Inferior parietal cortex (tissue), 1 donor: Measurements from ENCODE around the gene CCNJ.
"Not testable (repeated sequence)": the region's sequence is repeated elsewhere in the genome, so short reads cannot be mapped to it uniquely, and the experiment has no call there.

Experiments
- DNase-seq: peaks from one replicate; pipeline ENCODE4 v3.0.0-alpha.2; 2016; ENCODE audit errors: extremely low spot score

The CCNJ gene, protein sequence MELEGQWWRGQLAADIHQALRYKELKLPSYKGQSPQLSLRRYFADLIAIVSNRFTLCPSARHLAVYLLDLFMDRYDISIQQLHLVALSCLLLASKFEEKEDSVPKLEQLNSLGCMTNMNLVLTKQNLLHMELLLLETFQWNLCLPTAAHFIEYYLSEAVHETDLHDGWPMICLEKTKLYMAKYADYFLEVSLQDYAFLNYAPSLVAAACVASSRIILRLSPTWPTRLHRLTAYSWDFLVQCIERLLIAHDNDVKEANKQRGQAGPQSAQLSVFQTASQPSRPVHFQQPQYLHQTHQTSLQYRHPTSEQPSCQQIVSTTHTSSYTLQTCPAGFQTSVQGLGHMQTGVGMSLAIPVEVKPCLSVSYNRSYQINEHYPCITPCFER

DNA sequence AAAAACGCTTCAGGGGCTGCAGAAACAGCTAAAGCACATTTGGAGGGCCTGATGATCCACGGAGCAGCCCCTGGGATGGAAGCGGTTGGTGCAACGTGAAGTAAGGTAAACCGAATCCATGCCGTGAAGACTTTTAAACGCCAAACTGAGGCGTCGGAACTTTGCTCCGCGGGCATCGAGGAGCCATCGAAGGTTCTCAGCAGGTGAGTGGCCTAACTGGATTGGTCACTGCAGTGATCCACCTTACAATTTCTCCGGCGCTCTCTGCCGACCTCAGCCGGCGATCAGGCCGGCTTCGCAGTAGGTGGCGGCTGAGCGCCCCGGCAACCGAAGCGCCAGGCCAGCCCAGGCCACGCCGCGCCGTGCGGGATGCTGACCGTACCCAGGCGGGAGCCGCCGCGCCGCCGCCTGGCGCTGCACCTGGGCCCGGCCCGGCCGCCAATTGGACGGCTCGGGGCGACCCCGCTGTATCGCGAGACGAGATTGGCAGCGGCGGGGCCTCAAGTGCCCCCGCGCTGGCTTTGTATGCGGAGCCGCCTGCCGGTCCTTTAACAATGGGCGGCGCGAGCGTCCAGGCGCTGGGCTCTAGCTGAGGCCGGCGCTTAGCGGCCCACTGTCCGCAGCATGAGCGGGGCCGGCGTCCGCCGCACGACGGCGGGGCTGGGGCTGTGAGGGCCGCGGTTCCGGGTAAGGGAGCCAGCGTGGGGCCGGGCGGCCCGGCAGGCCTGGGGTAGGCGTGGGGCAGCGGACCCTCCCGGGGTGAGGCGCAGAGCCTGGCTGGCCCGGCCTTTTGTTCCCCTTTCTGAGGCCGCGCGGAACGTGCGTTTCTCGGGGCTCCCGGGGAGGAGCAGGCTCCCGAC is at the start of gene CCNJ:
CCNJ (plus strand) TSS at position 551 of the 860 bp plus-strand sequence. CDS start 811 bp downstream, outside the sequence.
- DNase-seq: peak; percentile 87

DNA sequence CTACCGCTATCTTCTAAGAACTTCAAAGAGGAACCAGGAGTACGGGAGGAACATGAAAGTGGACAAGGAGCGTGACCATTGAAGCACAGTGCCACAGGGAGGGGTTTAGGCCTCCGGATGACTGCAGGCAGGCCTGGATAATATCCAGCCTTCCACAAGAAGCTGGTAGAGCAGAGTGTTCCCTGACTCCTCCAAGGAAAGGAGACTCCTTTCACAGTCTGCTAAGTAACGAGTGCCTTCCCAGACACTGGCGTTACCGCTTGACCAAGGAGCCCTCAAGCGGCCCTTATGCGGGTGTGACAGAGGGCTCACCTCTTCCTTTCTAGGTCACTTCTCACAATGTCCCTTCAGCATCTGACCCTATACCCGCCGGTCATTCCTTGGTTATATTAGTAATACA is 49.0 kb upstream of the CCNJ start:
- DNase-seq: not testable (repeated sequence)

DNA sequence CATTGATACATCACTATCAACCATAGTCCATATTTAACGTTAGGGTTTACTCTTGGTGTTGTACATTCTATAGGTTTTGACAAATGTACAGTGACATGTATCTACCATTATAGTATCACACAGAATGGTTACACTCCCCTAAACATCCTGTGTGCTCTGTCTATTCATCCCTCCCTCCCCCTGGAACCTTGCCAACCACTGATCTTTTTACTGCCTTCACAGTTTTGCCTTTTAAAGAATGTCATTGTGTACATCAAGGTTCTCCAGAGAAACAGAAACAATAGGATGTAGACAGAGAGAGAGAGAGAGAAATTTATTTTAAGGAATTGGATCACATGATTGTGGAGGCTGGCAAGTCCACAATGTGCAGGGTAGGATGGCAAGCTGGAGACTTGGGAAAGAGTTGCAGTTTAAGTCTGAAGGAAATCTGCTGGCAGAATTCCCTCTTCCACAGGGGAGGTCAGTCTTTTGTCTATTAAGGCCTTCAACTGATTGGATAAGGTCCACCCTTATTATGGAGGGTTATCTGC is 45.1 kb upstream of the CCNJ start:
- DNase-seq: no peak

DNA sequence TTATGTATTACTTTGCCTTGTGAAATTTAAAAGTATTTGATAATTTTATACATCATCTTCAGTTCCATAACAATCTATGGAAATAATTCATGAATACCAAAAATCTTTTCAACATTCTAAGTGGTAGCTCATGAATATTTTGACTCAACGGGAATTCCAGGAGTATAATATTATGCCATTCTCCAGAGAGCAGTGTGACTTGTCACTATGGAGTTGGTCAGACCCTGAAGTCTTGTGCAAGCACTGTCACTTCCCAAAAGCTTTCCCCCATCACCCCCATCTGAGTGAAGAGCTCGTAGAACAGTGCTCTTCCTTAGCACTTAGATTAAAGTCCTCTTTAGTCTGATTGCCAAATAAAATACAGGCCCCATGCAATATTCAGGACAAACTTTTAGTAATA is 29.4 kb upstream of the CCNJ start:
- no peak for DNase-seq

DNA sequence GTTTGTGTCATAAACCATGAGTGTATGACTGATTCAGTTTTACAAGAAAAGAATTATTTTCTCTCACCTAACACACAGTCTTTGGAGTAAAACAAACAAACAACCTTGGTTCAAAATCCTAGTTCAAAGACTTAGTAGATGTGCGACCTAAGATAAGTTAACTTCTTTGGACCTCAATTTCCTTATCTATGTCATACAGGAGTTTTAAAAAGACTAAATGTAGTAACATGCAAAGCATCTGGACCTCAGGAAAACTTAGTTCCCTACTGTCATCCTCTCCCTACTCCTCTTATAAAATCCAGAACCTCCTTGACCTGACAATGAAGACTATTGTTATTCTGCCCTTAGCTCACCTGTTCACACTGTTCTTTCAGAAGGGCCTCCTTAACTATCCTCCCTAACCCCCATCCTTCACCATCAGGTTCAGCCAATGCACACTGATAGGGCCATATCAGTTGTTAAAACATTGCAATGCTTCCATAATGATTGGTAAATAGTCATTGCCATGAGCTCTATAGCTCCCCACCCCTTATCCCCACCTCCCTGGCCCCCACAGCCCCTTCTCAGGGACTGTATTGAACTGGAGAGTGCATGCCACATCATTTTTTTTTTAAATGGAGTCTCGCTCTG is 28.8 kb upstream of the CCNJ start:
- DNase-seq: no peak

DNA sequence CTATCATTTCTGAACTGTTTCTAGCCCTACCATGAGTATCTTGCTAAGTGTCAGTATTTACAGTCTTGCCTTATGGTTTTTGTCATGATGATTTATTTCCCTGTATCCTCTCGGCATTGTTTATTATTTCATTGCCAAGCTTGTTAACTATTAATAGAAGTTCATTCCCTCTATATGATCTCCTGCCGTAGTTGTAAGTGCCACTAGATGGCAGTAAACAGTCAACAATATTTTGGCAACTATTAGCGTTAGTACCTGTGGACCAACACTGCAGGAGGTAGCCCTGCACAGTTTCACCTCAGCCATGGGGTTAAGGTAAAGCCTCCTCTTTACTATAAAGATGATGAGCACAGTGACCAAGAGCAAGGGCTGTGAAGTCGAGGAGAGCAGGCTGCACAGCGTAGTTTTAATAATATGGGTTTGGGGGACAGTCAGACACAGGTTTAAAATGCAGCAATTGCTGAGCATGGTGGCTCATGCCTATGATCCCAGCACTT is 26.1 kb upstream of the CCNJ start:
- peak; percentile 73 for DNase-seq

DNA sequence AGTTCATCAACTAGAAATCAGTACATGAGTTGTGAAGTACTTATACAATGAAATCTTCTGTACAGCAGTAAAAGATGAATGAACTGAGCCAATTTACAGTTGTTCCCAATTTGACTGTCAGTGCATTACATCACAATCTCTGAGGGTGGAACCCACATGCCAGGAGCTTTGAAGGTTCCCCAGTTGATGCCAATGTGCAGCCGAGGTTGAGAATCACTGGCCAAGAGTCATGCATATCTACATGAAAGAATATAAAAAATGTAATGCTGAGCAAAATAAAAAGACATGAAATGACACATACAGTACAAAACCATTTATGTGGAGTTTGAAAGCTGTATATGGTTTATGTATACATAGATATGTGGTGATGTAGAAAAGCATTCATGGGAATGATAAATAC is 22.1 kb upstream of the CCNJ start:
- no peak for DNase-seq

DNA sequence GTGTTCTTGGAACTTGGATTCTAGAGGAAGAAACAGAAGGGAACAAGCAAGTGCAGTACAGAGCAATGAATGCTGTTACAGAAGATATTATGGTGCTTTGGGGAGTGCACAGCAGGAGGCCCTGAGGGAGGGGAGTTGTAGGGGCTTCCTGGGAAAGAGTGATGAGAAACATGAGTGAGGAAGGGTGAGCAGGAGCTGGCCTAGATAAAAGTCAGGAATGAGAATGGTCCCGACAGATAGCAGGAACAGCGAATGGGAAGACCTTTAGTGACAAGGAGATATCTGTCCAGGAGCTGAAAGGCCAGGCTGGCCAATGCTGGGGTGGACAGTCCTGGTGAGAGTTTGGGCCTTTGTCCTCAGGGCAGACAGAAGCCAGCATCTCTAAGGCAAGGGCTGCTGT is 20.6 kb upstream of the CCNJ start:
- DNase-seq: no peak

DNA sequence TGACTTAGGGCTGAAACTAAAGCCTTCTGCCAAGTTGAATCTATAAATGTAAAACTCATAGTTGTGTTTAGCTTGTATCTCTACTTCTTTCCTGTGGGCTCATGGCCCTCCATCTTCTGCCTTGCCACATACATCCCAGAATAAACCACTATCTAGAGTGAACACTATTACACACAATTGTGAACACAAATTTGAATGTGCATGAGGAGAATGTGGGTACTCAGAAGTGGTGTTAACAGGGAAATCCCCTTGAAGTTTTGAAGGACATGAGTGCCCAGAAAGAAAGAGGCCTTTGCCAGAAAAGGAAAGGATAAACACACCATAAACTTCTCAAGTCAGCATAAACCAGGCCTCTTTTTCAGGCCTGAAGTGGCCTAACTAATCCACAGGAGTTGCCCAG is 20.2 kb upstream of the CCNJ start:
- no peak for DNase-seq

DNA sequence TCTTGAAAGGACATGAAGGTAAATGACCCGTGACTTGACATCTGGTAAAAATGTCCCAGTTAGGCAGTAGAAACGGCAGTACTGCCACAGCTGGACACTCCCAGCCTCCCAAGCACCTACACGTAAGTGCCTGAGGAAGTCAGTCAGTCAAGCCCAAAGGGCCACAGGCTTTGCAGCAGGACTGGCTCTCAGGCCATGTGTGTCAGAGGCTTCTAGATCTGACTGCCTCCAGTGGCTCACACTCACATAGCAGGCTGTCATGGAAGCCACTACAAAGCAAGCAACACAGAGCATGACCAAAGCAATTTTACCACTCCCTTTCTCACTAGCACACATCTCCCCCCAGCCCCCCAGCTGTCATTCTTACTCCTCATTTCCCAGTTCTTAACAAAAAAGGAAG is 17.8 kb upstream of the CCNJ start:
- no peak for DNase-seq

DNA sequence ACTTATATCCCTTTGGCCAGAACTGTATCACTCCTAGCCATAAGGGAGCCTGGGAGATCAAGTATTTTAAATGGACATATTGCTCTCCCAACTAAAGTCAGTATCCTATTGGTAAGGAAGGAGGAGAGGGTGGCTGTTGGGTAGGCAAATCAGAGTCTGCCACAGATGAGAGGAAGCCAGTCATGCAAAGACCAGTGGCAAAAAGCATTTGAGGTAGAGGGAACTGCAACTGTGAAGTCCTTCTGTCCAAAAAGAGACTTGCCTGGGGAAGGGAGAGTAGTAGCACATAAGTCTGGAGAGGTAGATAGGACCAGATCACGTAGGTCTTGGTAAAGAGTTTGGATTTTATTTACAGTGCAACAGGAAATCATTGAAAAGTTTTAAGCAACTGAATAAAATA is 8.8 kb upstream of the CCNJ start:
- DNase-seq: no peak

DNA sequence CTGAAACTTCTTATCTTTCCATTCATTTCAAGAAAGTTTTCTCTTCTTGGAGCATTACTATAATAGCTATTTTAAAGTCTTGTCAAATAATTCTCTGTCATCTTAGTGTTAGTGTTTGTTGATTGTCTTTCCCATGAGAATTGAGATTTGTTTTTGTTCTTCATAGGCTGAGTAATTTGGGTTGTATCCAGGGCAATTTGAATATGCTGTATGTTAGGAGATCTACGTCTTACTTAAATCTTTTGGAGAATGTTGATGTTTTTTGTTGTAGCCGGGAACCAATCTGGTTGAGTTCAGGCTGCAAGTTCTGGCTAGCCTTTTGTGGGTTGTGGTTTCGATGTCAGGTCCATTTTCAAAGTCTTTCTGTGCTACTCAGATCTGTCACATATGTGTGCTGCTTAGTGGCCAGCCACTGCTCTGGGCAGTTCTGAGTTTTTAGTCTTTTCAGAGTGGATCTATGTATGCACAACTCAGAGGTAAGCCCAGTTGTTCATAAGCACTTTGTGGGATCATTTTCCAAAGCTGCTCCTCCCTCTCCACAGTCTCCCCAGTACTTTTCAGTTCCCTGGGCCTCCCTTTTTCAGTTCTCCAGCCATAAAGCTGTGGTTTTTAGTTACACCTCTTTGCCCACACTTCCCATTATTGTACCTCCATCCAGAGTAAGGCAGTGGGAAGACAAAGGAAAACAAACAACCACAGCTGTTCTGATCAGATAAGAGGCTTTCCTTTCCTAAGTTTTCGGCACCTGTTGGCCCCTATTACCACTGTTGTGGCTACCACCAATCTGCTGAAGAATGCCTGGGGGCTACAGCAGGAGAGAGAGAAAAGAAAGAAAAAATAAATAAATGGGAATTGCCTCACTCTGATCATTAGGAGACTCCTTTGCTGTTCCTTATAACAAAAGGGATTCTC is 4.7 kb upstream of the CCNJ start:
- DNase-seq: no peak

DNA sequence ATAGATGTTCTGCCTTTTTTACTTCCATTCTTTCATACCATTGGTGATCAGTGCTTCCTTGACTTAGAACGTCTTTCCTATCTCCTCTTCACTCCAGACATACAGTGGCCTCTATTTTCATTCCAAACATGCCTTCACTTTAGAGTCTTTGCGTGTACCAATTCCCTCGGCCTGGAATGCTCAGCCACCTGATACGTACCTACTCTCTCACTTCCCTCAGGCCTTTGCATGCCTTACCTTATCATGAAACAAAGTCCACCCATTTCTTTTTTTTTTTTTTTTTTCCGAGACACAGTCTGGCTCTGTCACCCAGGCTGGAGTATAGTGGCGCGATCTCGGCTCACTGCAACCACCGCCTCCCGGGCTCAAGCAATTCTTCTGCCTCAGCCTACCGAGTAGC is 2.2 kb upstream of the CCNJ start:
- DNase-seq: no peak

DNA sequence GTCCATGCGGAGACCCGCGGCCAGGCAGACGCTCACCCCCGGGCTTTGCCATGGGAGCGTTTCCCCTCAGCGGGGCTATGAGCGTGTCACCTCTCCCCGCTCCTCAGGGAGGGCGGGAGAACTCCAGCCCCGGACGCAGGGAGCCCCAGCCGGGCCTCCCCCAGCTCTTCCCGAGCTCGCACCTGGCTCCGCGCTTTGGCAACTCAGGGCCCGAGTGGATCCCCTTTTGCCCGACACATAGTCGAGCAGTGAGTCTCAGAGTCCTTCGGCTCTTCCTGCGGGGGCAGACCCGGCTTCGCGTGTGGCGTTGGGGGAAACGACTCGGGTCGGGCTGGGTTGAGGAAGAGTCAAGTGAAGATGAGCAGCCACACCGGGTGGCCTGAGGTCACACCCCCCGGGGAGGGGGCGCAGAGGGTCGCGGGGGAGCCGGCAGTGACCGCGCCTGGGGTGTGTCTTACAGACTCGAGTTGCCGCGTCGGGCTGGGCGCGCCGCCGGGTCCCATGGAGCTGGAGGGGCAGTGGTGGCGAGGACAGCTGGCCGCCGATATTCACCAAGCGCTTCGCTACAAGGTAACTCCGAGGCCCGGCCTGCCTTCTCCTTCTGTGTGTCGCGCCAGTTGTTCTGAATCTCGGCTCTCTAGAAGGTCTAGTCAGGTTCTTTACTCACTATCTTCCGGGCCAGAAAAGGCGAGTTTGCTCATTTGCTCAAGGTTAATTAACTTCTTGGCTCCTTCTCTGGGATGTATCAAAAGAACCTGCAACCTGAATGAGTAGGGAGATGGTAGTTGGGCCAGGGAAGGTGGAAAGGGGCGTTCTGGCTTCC is 721 bp downstream of the CCNJ start:
- peak; percentile 27 for DNase-seq

DNA sequence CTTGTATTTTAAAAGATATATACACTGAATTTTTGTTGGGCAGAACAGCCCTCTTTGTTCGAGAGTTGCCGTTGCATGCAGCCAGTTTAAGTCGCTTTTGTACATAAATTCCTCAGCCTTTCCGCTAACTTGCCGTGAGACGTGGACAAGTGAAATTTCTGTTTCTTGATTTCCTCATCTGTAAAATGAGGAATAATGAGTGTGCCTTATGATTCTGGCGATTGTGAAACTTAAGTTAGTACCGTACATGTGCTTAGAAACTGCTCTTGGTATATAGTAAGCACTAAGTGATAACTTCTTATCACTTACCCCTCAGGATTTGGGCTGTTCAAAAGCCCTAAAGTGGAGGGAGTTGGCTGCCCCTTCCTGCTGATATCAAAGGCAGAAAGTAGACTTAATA is 1.4 kb downstream of the CCNJ start:
- DNase-seq: no peak

DNA sequence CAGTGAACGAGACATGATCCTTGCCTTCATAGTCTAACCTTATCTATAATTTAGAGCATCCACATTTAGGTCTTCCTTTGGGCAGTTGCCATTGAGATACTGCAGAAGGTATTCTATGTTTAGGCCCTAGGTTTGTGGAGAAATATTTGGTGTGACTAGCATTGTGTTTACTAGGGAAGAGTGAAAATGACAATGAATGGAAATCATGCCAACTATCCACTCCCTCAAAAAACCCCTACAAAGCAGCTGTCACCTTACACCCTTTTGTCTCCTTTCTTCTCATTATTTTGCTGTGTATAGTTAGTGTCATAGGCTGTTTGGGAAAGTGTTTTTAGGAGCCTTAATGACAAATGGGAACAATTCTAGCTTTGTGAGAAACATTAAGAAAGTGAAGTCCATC is 3.2 kb downstream of the CCNJ start:
- DNase-seq: no peak

DNA sequence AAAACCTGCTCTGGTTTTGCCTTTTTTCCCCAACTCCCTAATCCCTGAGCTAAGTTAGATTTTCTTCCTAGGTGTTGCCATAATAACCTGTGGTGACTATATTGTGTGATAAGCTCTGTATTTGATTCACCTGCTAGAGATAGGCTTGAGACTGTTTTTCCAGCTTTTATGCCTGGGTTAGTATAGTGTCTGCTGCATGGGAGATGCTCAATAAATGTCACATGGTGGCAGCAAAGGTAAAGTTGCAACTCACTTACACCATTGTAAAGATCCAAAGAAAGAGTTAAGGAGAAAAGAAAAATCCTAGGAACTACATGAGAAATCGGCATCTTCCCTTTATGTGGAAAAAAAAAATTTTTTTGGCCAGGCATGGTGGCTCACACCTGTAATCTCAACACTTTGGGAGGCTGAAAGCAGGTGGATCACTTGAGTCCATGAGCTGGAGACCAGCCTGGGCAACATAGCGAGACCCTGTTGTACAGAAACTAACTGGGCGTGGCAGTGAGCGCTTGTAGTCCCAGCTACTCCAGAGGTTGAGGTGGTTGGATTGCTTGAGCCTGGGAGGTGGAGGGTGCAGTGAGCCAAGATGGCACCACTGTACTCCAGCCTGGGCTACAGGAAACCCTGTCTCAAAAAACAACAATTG is 3.7 kb downstream of the CCNJ start:
- no peak for DNase-seq

DNA sequence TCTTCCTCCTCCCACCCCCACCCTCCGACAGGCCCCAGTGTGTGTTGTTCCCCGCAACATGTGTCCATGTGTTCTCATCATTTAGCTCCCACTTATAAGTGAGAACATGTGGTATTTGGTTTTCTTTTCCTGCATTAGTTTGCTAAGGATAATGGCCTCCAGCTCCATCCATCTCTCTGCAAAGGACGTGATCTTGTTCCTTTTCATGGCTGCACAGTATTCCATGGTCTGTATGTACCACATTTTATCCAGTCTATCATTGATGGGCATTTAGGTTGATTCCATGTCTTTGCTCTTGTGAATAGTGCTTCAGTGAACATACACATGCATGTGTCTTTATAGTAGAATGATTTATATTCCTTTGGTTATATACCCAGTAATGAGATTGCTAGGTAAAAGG is 4.5 kb downstream of the CCNJ start:
- not testable (repeated sequence) for DNase-seq

DNA sequence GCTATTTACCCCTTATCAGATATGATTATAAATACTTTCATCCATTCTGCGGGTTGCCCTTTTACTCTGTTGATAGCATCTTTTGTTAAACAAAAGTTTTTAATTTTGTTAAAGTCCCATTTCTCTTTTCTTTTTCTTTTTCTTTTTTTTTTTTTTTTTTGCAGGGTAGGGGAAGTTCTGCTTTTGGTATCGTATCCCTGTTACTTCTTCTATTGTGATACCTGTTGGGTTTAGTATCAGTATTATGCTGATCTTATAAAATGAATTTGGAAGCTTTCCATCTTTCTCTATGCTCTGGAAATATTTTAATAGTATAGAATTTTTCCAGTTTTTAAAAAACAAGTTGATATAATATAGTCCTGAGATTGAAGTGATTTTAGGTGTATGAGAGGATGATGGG is 6.0 kb downstream of the CCNJ start:
- DNase-seq: no peak

DNA sequence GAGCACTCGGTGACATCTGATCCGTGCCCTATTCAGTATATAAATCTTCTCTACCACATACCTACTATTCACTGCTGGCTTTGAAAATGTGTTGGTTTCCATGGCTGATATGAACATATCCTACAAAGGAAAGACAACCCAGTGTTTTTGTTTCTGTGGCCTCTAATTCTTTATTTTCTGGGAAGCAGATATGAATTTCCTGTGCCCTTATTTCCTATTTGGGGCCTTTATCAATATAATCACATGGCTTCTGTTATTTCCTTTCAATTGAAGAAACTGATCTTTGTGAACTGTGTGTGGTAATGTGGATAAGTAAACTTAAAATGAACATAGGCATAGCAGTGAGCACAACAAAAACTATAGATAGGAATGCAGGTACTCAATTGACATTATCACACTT is 10.6 kb downstream of the CCNJ start:
- DNase-seq: no peak
